Activated naive CD4-positive, alpha-beta T cell treated with anti-CD3 and anti-CD28 coated beads, Interleukin-2, amount 50 U/mL, for 72 hours (primary cell): Measurements from ENCODE around the gene KRT32. TPM values are rescaled to one million over a fixed set of nuclear protein-coding genes. Genes with fewer than 3 reads are reported as not detected.
"Not testable (repeated sequence)": the region's sequence is repeated elsewhere in the genome, so short reads cannot be mapped to it uniquely, and the experiment has no call there.

ENCODE experiments used
- ATAC-seq, 2 donors: fragments of 150-1000 bp; cut with Tn5 transposase; 2 replicates each; pipeline ENCODE4 v1.10.0; 2021; ENCODE audit warnings: mild to moderate bottlenecking in 2 of 2, moderate library complexity in 2 of 2
- DNase-seq, 2 donors: peaks; one replicate each; pipeline ENCODE4 v3.0.0; 2021 to 2022; ENCODE audit warnings: low spot score in 2 of 2
- H3K27ac Mint-ChIP-seq, 2 donors: one replicate each; pipeline ENCODE4 v1.8.0; 2022; ENCODE audit warnings: mild to moderate bottlenecking in 2 of 2, mixed read lengths in 2 of 2
- H3K36me3 Mint-ChIP-seq, 2 donors: one replicate each; pipeline ENCODE4 v1.8.0; 2022; ENCODE audit warnings: mixed read lengths in 2 of 2
- H3K9me3 Mint-ChIP-seq, 2 donors: one replicate each; pipeline ENCODE4 v1.8.0; 2022; ENCODE audit warnings: mixed read lengths in 2 of 2
- total RNA-seq, 2 donors: library from RNA; stranded (reverse); gene quantifications; one replicate each; pipeline ENCODE4 v1.2.3, GENCODE V29; 2022

Gene KRT32
- total RNA-seq, 2 donors from 2014 or later, result not detected

GRCh38 chr17:41449008-41449407, 18.2 kb downstream of the KRT32 start:
- Mint-ChIP-seq H3K9me3 (no peaks in the 10 kb centered on the region), H3K27ac (no peak overlapping the region), H3K36me3 (no peaks in the 10 kb centered on the region)
- no peak for DNase-seq
- no peak for ATAC-seq

GRCh38 chr17:41448506-41448905, 18.7 kb downstream of the KRT32 start:
- H3K36me3 Mint-ChIP-seq, result no peaks in the 10 kb centered on the region
- H3K27ac Mint-ChIP-seq, result no peak overlapping the region

DNA sequence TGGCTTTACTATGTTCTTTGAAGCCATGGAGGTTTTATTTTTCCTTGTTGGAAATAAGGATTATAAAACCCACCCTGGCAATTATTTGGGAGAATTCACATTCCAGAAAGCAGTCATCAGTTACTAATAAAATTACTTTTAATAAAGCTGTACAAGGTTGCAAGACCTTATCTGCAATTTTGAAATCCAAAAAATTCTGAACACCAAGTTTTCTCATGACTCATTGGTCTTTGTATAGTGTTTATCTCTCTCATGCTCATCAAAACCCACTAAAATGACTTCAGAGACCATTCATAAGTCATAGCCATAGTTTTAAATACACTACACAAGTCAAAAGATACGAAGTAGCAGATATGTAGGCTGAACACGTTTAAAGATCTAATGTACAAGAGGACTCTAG, 20.4 kb downstream of the KRT32 start:
- no peak for DNase-seq
- ATAC-seq, result no peak
- Mint-ChIP-seq H3K27ac (no peak overlapping the region), H3K36me3 (no peaks in the 10 kb centered on the region), H3K9me3 (no peaks in the 10 kb centered on the region)

More at GRCh38 chr17:41448506-41448905, 18.7 kb downstream of the KRT32 start:
- H3K9me3 Mint-ChIP-seq, result no peaks in the 10 kb centered on the region
- ATAC-seq (no peak), DNase-seq (no peak)

DNA sequence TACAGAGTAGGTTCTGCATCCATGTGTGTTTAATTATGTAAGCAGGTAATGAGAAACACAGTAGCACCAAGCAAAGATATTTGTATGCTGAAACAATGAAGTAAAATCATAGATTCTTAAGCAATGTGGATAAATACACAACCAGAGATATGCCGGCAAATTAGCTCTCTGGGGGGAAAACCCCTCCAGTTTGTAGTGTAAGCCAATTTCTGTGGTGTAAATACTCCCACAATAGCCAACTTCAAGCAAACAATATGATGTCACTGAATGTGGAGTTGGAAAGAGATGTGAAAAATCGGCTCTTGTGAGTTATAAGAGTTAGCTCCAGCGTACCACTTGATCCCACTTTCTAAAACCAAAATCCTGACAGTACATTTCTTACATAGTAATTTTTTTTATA, 22.5 kb downstream of the KRT32 start:
- no peaks in the 10 kb centered on the region for H3K36me3 Mint-ChIP-seq
- no peaks in the 10 kb centered on the region for H3K9me3 Mint-ChIP-seq
- no peak overlapping the region for H3K27ac Mint-ChIP-seq
- ATAC-seq (no peak), DNase-seq (no peak)

- Mint-ChIP-seq H3K9me3 (no peaks in the 10 kb centered on the region), H3K27ac (no peak overlapping the region), H3K36me3 (no peaks in the 10 kb centered on the region)
- DNase-seq, result no peak
- peak in 1 of 2 donors; percentile 38 for ATAC-seq
These were observed 23.0 kb downstream of the KRT32 start for GRCh38 chr17:41444186-41444585.

- Mint-ChIP-seq H3K9me3 (no peaks in the 10 kb centered on the region), H3K27ac (no peak overlapping the region), H3K36me3 (no peaks in the 10 kb centered on the region)
- ATAC-seq, result no peak
- DNase-seq, result no peak
These were observed 24.4 kb downstream of the KRT32 start for GRCh38 chr17:41442739-41443138.

DNA sequence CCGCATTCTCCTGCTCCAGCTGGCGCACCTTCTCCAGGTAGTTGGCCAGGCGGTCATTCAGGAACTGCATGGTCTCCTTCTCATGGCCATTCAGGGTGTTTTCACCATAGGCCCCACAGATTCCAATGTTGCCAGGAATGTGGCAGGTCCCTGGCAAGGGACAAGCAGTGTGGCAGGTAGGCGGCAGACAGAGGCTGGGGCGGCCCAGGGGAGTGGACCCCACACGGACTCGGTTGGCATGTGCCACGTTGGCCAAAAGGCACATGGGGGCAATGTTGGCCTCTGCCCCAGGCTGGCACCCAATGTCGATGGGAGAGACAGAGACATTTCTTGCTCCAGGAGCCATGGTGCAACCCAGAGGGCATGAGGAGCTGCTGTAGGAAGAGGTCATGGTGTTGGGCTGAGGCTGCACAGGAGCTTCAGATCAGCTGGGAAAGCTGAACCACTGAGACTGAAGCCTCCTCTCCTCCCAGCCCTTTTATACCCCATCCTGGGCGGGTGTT, 26.6 kb downstream of the KRT32 start, which contains the start of gene KRT38:
KRT38 (minus strand) TSS at position 453 of the 503 bp plus-strand sequence; CDS start at position 391, 62 bp downstream.
- DNase-seq (no peak), ATAC-seq (no peak)
- no peak within 1 kb of the TSS for H3K27ac Mint-ChIP-seq
- no peaks in the 10 kb centered on the region for H3K36me3 Mint-ChIP-seq
- H3K9me3 Mint-ChIP-seq, result no peaks in the 10 kb centered on the region

GRCh38 chr17:41439375-41439774, 27.8 kb downstream of the KRT32 start:
- ATAC-seq (no peak), DNase-seq (no peak)
- no peak overlapping the region for H3K27ac Mint-ChIP-seq
- no peaks in the 10 kb centered on the region for H3K36me3 Mint-ChIP-seq
- no peaks in the 10 kb centered on the region for H3K9me3 Mint-ChIP-seq

DNA sequence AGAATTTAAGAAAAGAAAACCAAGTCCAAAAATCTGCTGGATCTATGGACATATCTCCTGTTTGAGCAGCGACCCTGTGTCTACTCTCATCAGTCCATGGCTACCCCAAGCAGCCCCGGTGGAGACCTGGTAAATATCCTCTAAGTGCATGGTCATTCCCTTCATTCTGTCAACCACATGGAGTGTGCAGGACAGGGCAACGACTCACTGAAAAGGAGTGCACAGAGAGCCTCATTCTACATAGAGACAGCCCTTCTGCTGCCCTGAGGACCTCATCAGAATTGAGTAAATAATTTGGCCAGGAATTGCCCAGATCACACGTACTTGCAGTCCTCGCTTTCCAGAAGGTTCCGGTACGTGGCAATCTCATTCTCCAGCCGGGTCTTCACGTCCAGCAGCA, 29.4 kb downstream of the KRT32 start:
- ATAC-seq (no peak), DNase-seq (no peak)
- Mint-ChIP-seq H3K9me3 (no peaks in the 10 kb centered on the region), H3K36me3 (no peaks in the 10 kb centered on the region), H3K27ac (no peak overlapping the region)

- Mint-ChIP-seq H3K36me3 (no peaks in the 10 kb centered on the region), H3K27ac (no peak overlapping the region), H3K9me3 (no peaks in the 10 kb centered on the region)
- ATAC-seq, result no peak
- no peak for DNase-seq
These were observed 29.9 kb downstream of the KRT32 start for GRCh38 chr17:41437254-41437653.

DNA sequence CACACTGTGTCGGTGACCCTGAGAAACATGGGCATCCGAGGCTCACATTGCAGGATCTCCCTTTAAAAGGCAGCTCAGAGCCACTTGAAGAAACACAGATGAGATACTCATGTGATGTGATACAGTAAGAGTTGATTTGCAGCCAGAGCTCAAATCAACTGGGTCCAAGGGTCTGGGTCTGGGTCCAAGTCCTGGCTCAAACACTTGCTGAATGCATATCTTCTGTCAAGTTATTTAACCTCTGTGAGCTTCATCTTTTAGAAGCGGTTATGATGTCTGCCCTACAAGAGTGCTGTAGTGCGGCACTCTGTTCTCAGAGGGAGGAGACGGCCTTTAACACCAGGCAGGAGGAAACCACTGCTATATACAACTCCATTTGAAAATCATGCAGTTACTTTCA, 32.8 kb downstream of the KRT32 start:
- DNase-seq (no peak), ATAC-seq (no peak)
- peak overlapping the region in 1 of 2 donors; percentile 17 for H3K27ac Mint-ChIP-seq
- H3K9me3 Mint-ChIP-seq, result no peaks in the 10 kb centered on the region
- H3K36me3 Mint-ChIP-seq, result no peaks in the 10 kb centered on the region

GRCh38 chr17:41434005-41434404, 33.2 kb downstream of the KRT32 start:
- DNase-seq, result no peak
- ATAC-seq, result no peak
- H3K9me3 Mint-ChIP-seq, result no peaks in the 10 kb centered on the region
- H3K36me3 Mint-ChIP-seq, result no peaks in the 10 kb centered on the region
- no peak overlapping the region for H3K27ac Mint-ChIP-seq

GRCh38 chr17:41433586-41433985, 33.6 kb downstream of the KRT32 start:
- H3K36me3 Mint-ChIP-seq, result no peaks in the 10 kb centered on the region
- ATAC-seq (no peak), DNase-seq (no peak)
- no peaks in the 10 kb centered on the region for H3K9me3 Mint-ChIP-seq
- no peak overlapping the region for H3K27ac Mint-ChIP-seq

- ATAC-seq, H3K9me3 Mint-ChIP-seq, DNase-seq, H3K36me3 Mint-ChIP-seq, H3K27ac Mint-ChIP-seq: not testable (repeated sequence)
These were observed 36.8 kb downstream of the KRT32 start for GRCh38 chr17:41430376-41430775.

DNA sequence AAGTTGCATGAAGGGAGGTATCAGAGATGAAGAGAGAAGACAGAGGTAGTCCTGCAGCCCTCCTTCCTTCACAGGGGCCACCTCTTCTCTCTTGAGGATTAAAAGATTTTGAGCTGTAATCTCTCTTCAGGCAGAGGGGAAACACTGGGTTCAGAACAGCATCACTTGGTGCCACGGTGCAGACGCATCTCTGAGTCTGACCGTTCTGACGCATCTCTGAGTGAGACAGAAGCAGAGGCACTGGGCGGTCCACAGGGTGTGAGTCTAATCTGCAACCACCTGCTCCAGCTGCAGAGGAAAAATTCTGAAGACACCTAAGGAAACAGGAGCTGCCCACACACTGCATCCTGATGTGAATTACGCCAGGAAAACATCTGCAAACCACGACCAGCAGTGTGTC, 37.5 kb downstream of the KRT32 start:
- ATAC-seq (no peak), DNase-seq (no peak)
- no peaks in the 10 kb centered on the region for H3K36me3 Mint-ChIP-seq
- H3K9me3 Mint-ChIP-seq, result no peaks in the 10 kb centered on the region
- H3K27ac Mint-ChIP-seq, result no peak overlapping the region

DNA sequence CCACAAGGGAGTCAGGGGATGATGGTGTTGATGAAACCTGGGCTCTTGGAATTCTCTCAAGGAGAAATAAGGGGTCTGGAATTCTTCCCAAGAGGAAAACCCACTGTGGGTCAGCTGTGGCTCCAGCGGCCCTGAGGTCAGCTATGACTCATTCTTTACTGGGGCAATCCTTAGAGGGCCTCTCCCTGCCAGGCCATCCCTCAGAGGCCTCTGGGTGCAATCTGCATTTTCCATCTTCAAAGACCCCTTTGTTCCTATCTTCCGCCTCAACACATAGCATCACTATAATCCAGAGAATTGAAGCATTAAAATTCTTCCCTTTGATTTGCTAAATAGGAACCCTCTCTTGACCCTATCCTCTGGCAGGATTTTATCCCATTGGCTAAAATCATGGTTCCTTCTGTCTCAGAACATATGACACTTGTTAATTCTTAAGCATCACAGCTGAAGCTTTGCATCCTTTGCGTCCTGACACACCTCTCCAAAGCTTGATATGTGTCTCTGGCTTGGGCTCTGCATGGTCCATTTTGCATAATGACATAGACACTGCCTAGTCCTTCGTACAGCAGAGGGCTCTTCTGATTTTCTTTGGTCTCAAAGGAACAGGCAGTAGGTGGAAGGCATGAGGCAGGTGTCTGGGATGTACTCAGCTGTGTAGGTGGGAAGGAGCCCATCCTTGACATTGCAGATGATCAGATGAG, 38.4 kb downstream of the KRT32 start:
- DNase-seq (no peak), ATAC-seq (no peak)
- Mint-ChIP-seq H3K27ac (peak overlapping the region in 1 of 2 donors; percentile 45), H3K9me3 (no peaks in the 10 kb centered on the region), H3K36me3 (no peaks in the 10 kb centered on the region)

GRCh38 chr17:41424111-41424635, 43.0 kb downstream of the KRT32 start, which contains the start of gene KRT37:
Gene KRT37 (minus strand): TSS chr17:41424585. CDS start chr17:41424523, 62 bp downstream.
- H3K9me3 Mint-ChIP-seq, result no peaks in the 10 kb centered on the region
- peak within 1 kb of the TSS in 1 of 2 donors; percentile 28 for H3K27ac Mint-ChIP-seq
- DNase-seq, result no peak
- no peak for ATAC-seq
- no peaks in the 10 kb centered on the region for H3K36me3 Mint-ChIP-seq

DNA sequence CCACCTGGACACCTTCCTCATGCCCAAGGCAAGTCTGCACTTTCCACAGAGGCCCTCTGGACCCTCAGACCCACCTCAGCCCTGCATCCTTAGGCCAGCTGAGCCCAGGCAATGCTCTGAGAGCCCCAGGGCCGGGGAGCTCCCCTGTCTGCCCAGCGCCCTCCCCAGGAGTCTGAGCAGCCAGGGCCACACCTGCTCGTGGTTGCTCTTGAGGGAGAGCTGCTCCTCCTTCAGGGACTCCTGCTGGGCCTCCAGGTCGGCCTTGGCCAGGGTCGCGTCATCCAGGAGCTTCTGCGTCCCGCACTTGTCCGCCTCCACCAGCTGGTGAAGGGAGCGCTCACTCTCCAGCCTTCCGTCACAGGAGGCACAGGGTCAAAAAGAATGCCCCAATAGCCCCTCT, 44.6 kb downstream of the KRT32 start:
- not testable (repeated sequence) for DNase-seq, ATAC-seq, H3K9me3 Mint-ChIP-seq, H3K36me3 Mint-ChIP-seq, H3K27ac Mint-ChIP-seq
